GM19099 (cell line): Measurements from ENCODE around the gene C16orf46.
A peak's percentile ranks its signal among the peaks of the same experiment; 100 is the strongest.

Experiments used
- POLR2A ChIP-seq: IDR thresholded peaks from 3 replicates; pipeline ENCODE4 v1.6.1; 2011; ENCODE audit warnings: low read depth; ENCODE audit not compliant: insufficient read length; ENCODE audit errors: extremely low read depth

Gene C16orf46, protein sequence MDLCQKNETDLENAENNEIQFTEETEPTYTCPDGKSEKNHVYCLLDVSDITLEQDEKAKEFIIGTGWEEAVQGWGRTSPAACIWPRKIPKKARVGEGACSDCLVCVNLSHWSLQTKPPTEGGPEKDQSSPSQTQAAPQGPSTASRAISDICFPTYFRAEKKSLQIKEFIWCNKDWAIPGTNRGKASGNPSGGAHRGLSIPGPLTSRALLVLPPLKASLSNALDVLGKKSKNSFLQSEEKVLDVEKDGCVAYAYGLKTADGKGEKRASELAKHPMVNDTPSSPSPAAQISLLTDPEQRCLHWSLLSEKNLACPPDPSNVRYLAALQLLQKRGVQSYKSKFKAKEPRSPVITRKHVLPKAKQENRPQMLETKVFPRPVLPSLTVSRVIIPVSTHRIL

DNA sequence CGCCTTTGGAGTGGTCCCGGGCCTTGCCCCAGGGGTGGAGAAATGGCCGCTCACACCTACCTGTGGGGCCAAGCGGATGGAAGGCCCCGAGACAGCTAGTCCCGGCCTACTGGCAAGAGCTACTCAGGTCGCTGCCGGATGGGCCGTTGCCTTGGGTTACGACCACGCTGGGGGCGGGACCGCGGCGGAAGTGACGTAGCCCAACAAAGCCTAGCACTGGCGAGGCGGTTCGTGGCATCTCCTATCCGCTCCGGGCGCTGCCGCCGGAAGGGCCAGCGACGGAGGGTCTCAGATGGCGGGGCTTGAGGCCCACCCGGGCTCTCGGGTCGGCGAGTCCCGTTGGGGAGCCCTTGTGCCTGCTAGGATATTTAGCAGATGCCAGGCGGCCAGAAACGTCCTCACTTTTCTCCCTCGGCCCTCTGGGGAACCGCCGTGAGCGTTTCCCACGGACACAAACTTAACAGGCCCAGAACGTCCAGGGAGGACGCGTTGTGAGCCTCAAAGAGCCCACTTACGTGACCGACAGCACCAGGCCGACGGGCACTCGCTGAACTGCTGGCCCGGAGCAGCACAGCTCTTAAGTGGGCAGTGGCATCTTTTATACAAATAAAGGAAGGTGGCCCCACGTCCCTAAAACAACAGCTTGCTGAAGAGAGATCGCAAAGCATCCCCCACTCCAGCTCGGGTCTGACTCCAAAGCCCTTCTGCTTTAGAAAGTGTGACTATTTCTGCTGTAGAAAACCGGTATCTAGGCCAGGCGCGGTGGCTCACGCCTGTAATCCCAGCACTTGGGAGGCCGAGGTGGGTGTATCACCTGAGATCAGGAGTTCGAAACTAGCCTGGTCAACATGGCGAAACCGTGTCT, at the start of gene C16orf46:
C16orf46 (minus strand) TSS at position 163 of the 865 bp plus-strand sequence. CDS start 13,283 bp downstream, outside the sequence.
- peak; percentile 84 for TF ChIP-seq POLR2A

DNA sequence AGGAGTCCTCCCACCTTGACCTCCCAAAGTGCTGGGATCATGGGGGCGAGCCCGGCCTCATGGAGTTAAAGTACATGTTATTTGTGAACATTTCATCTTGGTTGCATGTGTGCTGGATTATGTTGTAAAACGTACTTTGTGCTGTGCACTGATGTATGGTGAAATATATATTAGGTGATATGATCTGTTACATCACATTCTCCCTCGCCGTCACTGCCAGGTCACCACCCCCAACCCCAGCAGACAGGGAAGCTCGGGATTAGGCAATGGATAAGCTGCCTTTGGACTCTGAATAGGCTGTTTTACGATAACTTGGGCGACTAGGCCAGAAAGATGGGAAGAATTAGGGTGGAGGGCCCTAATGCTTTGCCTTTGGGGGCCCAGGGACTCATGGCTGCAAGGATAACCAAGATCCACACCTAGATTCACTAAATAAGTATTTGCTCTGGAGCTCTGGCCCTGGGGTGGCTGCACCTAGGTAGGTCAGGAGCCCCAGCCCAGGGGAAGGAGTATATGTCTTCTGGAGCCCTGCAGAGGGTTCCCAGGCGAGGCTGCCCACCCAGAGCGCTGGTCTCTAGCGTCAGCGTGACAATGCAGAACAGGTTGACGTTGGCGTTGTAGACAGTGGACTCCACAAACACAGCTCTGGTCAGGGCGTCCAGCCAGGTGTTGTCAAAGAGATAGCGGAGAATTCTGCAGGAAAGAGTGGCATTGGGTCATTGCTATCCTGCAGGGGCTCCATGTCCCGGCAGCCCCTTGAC, 46.2 kb upstream of the C16orf46 start:
- TF ChIP-seq POLR2A = no peak

DNA sequence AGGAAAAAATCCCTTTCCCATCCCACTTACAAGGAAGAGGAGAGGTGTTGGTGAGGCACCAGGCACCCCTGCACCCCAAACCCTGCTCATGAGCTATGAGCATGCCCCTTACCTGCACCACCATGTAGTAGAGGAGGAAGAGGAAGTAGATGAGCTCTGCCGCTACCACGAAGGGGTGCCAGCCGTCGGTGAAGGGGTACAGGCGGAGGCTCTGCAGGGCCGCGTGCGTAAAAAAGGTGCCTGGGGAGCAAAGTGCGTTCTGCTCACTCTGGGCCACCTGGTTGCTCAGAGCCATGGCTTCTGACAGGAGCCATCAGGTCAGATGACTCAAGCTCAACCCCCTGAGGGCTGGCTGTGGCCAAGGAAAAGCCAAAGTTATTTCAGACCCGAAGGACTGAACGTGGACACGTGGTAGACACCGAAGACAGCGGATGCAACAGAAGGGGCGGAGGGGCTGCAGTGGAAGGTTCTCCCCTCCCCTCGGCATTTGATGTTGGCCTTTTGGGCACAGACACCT, 44.5 kb upstream of the C16orf46 start:
- TF ChIP-seq POLR2A = no peak

DNA sequence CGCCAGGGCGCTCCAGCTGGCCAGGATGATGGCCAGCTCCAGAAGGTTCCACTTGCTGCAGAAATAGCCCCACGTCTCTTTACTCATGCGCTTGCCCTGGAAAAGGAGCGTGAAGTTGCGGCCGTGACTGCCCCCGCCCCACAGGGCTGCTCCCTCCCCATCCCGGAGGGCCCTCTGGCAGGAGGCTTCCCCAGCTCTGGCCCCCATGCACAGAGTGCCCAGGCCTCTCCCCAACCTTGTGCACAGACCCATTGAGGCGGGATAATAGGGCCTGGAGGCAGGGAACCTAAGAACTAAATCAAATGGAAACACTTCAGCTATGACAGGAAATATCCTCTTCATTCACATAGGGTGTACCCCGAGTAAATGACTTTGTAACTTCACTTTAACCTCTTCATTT, 40.4 kb upstream of the C16orf46 start:
- TF ChIP-seq POLR2A = no peak

DNA sequence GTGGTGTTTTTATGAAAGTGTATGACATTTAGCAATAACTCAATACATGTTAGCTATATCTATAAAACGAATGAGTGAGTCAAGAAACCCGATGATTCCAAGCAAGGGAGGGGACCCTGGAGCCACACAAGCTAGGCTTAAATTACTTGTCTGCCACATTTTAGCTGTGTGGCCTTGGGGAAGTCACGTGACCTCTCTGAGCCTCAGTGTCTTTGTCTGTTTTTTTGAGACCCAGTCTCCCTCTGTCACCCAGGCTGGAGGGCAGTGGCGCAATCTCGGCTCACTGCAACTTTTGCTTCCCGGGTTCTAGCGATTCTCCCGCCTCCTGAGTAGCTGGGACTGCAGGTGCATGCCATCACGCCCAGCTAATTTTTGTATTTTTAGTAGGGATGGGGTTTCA, 39.2 kb upstream of the C16orf46 start:
- no peak for TF ChIP-seq POLR2A

DNA sequence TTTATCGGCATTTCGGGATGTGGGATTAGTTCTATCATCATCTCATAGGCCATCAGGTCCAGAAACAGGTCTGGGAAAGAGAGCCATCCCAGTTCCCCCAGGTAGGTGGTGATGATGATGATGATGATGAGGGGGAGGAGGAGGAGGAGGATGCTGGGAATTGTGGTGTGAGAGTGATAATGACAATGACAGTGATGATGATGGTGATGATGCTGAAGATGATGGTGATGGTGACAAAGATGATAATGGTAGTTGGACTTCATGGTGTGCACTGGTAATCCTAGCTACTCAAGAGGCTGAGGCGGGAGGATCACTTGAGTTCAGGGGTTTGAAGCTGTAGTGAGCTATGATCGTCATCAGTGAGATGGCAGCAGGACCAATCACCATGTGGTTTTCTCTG, 35.4 kb upstream of the C16orf46 start:
- no peak for TF ChIP-seq POLR2A

DNA sequence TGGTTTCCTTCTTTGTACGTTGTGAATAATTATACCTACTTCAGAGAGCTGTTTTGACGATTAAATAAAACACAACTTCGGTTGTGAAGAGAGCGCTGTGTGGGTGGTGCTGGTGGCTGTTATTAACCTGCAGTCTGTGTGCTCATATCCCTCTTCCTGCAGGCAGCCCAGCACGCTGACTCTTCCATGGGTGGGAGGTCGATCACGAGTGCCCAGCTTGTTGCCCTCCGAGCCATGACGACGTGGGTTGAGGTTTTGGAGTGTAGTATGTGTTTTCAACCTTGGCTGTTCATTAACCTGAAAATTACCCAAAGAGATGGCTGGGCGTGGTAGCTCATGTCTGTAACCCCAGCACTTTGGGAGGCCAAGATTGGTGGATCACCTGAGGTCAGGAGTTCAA, 30.5 kb upstream of the C16orf46 start:
- TF ChIP-seq POLR2A = no peak

DNA sequence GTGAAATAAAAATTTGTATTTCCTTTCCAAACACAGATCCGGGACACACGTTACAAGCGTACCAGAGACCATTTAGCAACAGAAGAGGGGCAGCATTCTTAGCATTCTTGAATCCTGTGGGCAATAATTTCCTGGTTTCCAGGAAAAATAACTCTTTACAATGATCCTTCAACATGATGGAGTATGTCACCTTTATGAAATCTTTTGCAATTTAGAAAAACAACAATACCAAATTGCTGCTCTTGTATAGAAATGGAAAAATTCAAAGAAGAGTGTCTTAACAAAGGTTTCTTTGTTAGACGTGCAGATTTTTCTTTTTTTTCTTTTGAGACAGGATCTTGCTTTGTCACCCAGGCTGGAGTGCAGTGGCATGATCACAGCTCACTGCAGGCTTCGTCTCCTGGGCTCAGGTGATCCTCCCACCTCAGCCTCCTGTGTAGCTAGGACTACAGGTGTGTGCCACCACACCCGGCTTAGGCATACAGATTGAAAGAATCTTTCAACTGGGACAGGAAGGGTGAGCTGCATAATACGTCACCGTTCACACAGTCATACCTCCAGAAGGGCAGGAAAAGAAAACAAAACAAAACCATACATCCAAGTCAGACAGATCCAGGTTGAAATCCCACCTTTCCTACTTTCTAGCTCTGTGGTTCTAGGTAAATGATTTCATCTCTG, 29.9 kb upstream of the C16orf46 start:
- no peak for TF ChIP-seq POLR2A

DNA sequence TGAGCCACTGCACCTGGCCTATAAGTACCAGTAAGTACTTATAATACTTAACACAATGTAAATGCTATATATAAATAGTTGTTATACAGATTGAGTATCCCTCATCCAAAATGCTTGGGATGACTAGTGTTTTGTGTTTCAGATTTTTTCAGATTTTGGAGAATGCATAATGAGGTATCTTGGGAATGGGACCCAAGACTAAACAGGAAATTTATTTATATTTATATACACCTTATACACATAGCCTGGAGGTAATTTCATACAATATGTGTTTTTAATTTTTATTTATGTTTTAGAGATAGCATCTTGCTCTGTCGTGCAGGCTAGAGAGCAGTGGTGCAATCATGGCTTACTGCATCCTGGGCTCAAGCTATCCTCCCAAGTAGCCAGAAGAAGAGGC, 28.9 kb upstream of the C16orf46 start:
- no peak for TF ChIP-seq POLR2A

DNA sequence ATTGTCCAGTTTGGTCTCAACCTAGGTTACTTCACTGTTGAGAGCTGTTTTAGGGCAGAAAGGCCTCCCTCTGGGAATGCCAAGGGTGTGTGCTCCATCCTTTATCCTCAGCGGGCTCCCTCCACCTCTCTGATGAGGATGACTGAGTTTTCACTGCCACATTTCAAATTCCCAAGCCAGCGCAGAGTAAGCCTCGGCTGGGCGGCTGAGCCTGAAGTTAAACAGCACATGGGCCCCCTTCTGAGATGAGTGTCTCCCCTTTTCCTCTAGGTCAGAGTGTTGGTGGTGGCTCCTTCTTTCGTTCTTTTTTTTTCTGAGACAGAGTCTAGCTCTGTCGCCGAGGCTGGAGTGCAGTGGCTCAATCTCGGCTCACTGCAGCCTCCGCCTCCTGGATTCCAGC, 24.7 kb upstream of the C16orf46 start:
- no peak for TF ChIP-seq POLR2A

DNA sequence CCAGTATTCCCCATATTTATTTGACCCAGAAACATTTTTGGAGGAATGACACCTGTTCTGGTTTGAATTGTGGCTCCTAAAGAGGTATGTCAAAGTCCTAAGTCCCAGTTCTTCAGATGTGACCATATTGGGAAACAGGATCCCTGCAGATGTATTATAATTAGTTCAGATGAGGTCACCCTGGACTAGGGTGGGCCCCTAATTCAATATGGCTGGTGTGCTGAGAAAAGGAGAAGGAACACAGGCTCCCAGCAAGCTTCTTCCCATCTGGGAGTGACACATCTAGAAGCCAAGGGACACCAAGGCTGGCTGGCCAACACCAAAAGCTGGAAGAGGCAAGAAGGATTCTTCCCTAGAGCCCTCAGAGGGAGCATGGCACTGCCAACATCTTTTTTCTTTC, 22.9 kb upstream of the C16orf46 start:
- TF ChIP-seq POLR2A = no peak

DNA sequence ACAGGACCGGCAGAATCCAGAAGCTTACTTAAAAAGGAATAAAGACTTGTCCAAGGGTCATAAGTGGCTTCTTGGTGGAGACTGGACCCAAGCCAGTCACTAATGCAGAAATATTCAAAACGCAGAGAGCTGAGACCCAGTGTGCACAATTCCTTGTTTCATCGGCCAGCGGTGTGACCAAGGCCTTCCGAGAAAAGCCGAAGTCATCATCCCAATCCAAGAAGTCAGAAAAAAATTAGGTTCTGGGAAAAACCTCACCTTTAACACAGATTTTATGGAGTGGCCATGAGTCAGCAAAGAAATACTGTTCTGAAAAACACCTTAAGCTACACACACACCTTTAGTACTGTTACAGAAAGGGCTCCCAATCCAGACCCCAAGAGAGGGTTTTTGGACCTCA, 20.2 kb upstream of the C16orf46 start:
- no peak for TF ChIP-seq POLR2A

DNA sequence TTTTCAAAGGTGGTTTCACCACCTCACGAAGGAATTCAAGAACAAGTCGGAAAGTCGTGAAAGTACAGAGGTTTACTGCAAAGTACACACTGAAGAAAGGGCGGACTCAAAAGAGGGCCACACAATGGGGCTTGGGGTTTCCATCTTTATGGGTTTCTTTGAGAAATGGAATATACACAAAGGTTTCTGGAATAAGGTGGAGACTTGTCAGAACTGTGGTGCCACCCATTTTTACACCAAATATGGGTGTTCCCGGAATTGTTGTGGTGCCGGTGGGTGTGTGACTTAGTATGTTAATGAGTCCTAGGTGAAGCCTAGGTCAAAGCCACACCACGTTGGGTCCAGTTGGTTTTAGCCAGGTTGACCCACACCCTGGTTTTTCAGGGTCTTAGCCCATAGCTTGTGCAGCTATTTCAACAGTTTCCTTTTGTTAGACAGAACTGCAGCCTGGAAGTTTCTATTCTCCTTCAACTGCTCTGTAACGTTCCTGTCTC, 19.7 kb upstream of the C16orf46 start:
- TF ChIP-seq POLR2A = no peak
